Suprapubic skin (tissue), 4 donors: ENCODE measurements around the gene MGAT3. TPM values are rescaled to one million over a fixed set of nuclear protein-coding genes. Genes with fewer than 3 reads are reported as not detected.
A peak's percentile ranks its signal among the peaks of the same experiment; 100 is the strongest.

ENCODE experiments used
- DNase-seq, 2 donors: peaks; one replicate each; pipeline ENCODE4 v3.0.0-alpha.2; 2019; ENCODE audit warnings: low spot score in 2 of 2
- H3K27ac ChIP-seq: fragments of 200-600 bp; sonication (generic); one replicate; pipeline ENCODE4 v1.5.1; 2019
- H3K27me3 ChIP-seq: fragments of 200-600 bp; sonication (generic); one replicate; pipeline ENCODE4 v1.5.1; 2019
- H3K36me3 ChIP-seq: fragments of 200-600 bp; sonication (generic); one replicate; pipeline ENCODE4 v1.5.1; 2019
- H3K4me1 ChIP-seq: fragments of 200-600 bp; sonication (generic); one replicate; pipeline ENCODE4 v1.5.1; 2019
- H3K4me3 ChIP-seq: fragments of 200-600 bp; sonication (generic); one replicate; pipeline ENCODE4 v1.5.1; 2019; ENCODE audit warnings: mild to moderate bottlenecking
- H3K9me3 ChIP-seq: fragments of 200-600 bp; sonication (generic); one replicate; pipeline ENCODE4 v1.5.1; 2019
- EP300 ChIP-seq: sonication (generic); formaldehyde crosslinking; IDR thresholded peaks from one replicate; pipeline ENCODE4 v1.6.1; 2017; ENCODE audit warnings: antibody characterized with exemption
- POLR2A ChIP-seq, 2 donors: fragments of 450-650 bp; IDR thresholded peaks; one replicate each; pipeline ENCODE4 v1.6.1; 2017; ENCODE audit warnings: antibody characterized with exemption in 2 of 2, mild to moderate bottlenecking in 2 of 2, moderate library complexity in 2 of 2
- POLR2AphosphoS5 ChIP-seq, 3 donors: sonication (generic); formaldehyde crosslinking; IDR thresholded peaks; one replicate each; pipeline ENCODE4 v1.6.1; 2017; ENCODE audit warnings: antibody characterized with exemption in 3 of 3
- WGBS: methylation state at CpG from one replicate; pipeline ENCODE4 v1.1.5; 2018; 5-methylcytosine and 5-hydroxymethylcytosine counted together
- total RNA-seq, 4 donors: library from RNA; depleted of rRNA; stranded (reverse); fragments of >200 nt; gene quantifications; one replicate each; pipeline ENCODE4 v1.1.0, GENCODE V29; 2016
- TF ChIP-seq, protein P1 (sequence below), 2 donors: fragments of 200-600 bp in 1 of 2; fragments of 450-650 bp in 1 of 2; sonication (generic) in 1 of 2; IDR thresholded peaks; one replicate each; pipeline ENCODE4 v1.5.1; 2016 to 2019; ENCODE audit warnings: antibody characterized with exemption in 2 of 2, mild to moderate bottlenecking in 1 of 2, moderate library complexity in 1 of 2

The MGAT3 gene
- total RNA-seq, 4 donors from 2014 or later = 2.2 to 3.7 (median 3.0) TPM

DNA sequence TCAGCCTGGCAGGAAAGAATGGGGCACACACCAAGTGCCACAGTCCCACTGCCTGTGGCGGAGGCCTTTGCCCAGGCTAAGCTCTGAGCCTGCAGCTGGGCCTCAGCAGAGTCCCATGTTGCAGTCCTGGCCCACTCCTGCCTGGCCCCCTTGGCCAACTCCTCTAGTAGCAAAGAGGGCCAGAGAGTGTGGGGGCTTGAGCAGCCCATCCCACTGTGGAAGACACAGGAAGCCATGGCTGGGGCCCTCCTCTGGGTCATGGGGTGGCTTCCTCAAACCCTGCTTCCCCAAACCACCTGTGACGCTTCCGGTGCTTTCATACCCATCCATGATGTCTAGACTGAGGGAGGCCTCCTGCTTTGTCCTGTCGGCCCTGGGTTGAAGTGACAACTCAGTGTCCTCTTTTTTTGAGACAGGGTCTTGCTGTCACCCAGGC is 69.9 kb downstream of the MGAT3 start:
- Histone ChIP-seq H3K4me1 (peaks cover 85% of the 10 kb centered on the region), H3K27me3 (no peaks in the 10 kb centered on the region), H3K9me3 (no peaks in the 10 kb centered on the region), H3K27ac (no peak overlapping the region), H3K4me3 (no peak overlapping the region), H3K36me3 (peaks cover 43% of the 10 kb centered on the region)
- WGBS = 70% methylated on average over 4 of the region's 4 CpGs
- DNase-seq = no peak
- TF ChIP-seq, protein P1, sequence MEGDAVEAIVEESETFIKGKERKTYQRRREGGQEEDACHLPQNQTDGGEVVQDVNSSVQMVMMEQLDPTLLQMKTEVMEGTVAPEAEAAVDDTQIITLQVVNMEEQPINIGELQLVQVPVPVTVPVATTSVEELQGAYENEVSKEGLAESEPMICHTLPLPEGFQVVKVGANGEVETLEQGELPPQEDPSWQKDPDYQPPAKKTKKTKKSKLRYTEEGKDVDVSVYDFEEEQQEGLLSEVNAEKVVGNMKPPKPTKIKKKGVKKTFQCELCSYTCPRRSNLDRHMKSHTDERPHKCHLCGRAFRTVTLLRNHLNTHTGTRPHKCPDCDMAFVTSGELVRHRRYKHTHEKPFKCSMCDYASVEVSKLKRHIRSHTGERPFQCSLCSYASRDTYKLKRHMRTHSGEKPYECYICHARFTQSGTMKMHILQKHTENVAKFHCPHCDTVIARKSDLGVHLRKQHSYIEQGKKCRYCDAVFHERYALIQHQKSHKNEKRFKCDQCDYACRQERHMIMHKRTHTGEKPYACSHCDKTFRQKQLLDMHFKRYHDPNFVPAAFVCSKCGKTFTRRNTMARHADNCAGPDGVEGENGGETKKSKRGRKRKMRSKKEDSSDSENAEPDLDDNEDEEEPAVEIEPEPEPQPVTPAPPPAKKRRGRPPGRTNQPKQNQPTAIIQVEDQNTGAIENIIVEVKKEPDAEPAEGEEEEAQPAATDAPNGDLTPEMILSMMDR (IDR thresholded peaks at IDR 0.05) = no peak
- no peak for TF ChIP-seq POLR2A (IDR thresholded peaks at IDR 0.05)
- TF ChIP-seq EP300 = no peak
- no peak for TF ChIP-seq POLR2AphosphoS5 (IDR thresholded peaks at IDR 0.05)

DNA sequence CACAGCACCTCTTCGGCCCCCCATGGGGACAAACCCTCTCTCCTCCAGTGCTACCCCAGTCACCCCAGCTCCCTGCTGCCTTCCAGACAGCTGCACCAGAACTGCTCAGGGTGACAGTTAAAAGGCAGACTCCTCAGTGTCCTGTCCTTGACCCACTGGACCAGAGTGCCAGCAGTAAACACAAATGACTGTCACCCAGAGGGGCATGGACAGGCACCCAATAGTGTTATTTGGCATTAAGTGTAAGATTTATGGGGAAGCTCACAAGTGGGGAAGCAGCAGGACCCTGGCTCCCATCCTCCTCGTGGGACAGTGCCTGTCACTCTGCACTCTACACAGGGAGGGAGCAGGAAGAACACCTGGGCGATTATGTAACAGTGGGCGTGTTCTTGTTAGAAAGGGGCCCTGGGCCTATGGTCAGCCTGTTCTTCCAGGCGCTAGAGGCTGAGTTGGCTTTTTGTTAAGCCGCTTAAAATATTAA is 70.7 kb downstream of the MGAT3 start:
- peaks cover 82% of the 10 kb centered on the region for H3K4me1 ChIP-seq
- H3K4me3 ChIP-seq = no peak overlapping the region
- peaks cover 35% of the 10 kb centered on the region for H3K36me3 ChIP-seq
- WGBS = 38% methylated on average over 4 of the region's 6 CpGs
- H3K27ac ChIP-seq = no peak overlapping the region
- DNase-seq = no peak
- no peaks in the 10 kb centered on the region for H3K9me3 ChIP-seq
- TF ChIP-seq, protein P1 (IDR thresholded peaks at IDR 0.05) = no peak
- no peak for TF ChIP-seq POLR2AphosphoS5 (IDR thresholded peaks at IDR 0.05)
- no peak for TF ChIP-seq EP300
- TF ChIP-seq POLR2A (IDR thresholded peaks at IDR 0.05) = no peak
- H3K27me3 ChIP-seq = no peaks in the 10 kb centered on the region

DNA sequence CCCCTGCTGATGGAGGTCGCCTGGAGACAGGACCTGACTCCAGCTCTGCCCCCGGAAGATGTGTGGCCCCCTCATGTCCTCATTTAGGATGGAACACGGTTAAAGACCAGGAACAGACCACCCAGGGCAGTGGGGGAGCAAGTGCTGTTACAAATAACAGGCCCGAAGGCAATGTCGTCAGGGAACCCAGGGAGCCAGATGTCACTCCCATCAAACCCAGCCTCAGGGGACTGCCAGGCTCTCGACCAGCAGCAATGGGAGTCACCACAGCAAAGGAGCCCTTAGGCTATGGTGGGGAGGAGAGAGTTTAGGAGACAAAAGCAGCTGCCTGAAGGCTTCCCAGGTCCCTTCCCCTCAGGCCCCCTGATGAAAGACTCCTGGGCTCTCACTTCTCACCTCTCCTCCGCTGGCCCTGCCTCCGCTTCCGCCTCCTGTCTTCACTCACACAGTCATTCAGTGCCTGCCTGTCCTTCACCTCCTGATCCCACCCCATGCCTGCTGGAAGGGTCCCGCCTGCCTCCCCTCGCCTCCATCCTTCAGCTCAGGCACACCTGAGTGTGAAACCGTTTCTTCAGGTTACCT is 71.4 kb downstream of the MGAT3 start:
- H3K27me3 ChIP-seq = no peaks in the 10 kb centered on the region
- peaks cover 80% of the 10 kb centered on the region for H3K4me1 ChIP-seq
- WGBS = 62% methylated on average over 12 of the region's 12 CpGs
- H3K36me3 ChIP-seq = peaks cover 31% of the 10 kb centered on the region
- TF ChIP-seq EP300 = no peak
- H3K4me3 ChIP-seq = peak overlapping the region; percentile 34
- H3K9me3 ChIP-seq = no peaks in the 10 kb centered on the region
- peak overlapping the region; percentile 28 for H3K27ac ChIP-seq
- DNase-seq = no peak

DNA sequence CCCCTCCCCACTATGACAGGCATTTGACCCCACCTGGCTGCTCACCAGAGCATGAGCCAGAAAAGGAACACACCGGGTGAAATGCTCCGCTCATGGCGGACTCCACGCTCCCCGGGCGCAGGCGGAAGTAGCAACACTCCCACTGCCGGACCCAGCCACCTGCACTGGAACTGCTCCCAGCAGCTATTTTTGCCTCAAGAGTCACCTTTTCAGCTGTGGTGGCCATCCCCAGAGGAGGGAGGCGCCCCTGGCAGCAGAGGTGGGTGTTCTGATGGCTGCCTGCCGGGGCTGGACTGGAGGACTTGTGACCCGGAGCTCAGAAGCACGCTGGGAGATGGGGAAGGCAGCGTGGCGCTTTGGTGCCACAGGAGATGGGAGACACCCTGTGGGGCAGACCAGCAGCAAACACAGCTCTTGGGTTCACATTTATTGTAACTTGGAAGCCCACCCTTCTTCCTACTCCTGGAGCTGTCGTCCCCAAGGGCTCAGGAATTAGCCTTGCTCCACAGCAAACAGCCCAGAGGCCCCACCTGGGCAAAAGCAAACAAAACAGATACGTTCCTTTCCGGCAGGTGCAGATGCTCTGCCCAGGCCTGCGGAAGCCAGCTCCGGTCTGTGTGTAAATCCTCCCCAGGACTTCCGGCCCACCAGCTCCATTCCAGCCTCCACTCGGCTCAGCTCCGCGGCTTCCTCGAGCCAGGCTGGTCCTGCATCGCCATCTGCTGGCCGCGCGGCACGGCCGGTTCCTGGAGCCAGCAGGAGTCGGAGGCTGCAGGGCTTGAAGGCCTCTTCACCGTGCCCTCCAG is 72.1 kb downstream of the MGAT3 start:
- Histone ChIP-seq H3K4me3 (peak overlapping the region; percentile 34), H3K9me3 (no peaks in the 10 kb centered on the region), H3K4me1 (peaks cover 74% of the 10 kb centered on the region), H3K27ac (peak overlapping the region; percentile 28), H3K36me3 (peaks cover 24% of the 10 kb centered on the region), H3K27me3 (no peaks in the 10 kb centered on the region)
- DNase-seq = peak; percentile 95
- 34% methylated on average over 22 of the region's 32 CpGs for whole genome bisulfite sequencing
- TF ChIP-seq EP300 (no peak), POLR2A (IDR thresholded peaks at IDR 0.05) (no peak), POLR2AphosphoS5 (IDR thresholded peaks at IDR 0.05) (peak in 2 of 3 donors; percentile 48 to 84)
- TF ChIP-seq, protein P1 (IDR thresholded peaks at IDR 0.05) = peak; percentile 87 to 97

DNA sequence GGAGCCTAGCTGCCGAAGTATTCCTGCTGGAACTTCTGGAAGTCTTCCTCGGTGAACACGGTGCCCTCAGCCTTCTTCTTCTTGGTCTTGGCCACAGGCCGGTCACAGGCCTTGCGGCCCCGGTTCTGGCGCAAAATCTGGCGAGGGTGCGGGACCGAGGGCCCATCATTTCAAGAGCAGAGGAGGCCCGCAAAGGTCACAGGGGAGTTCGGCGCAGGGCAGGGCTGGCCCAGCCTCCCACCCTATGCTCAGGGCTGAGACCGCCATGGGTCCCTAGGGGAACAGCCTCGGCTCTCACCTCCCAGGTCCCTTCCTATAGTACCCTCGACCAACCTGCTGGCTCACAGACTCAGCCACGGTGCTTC is 72.7 kb downstream of the MGAT3 start:
- TF ChIP-seq POLR2A (IDR thresholded peaks at IDR 0.05) (no peak), EP300 (no peak), POLR2AphosphoS5 (IDR thresholded peaks at IDR 0.05) (no peak)
- TF ChIP-seq, protein P1 (IDR thresholded peaks at IDR 0.05) = no peak
- H3K4me1 ChIP-seq = peaks cover 72% of the 10 kb centered on the region
- no peak overlapping the region for H3K27ac ChIP-seq
- no peaks in the 10 kb centered on the region for H3K27me3 ChIP-seq
- DNase-seq = no peak
- 51% methylated on average over 16 of the region's 17 CpGs for WGBS
- peak overlapping the region; percentile 34 for H3K4me3 ChIP-seq
- H3K36me3 ChIP-seq = peaks cover 18% of the 10 kb centered on the region
- H3K9me3 ChIP-seq = no peaks in the 10 kb centered on the region
